CD4-positive, alpha-beta T cell (primary cell): ENCODE results near the gene TIPARP. TPM values are rescaled to one million over a fixed set of nuclear protein-coding genes. Genes with fewer than 3 reads are reported as not detected.
"Not testable (repeated sequence)": the region's sequence is repeated elsewhere in the genome, so short reads cannot be mapped to it uniquely, and the experiment has no call there.

Source experiments
- ATAC-seq: fragments of 200-7000 bp; cut with Tn5 transposase; one replicate; pipeline ENCODE4 v1.10.0; 2022; ENCODE audit warnings: mild to moderate bottlenecking; ENCODE audit not compliant: poor library complexity
- CTCF ChIA-PET: fragments of 350-600 bp; sonication (Branson Sonifier 250); formaldehyde crosslinking; loops from one replicate; lab custom pipeline; 2021; ENCODE audit warnings: antibody characterized with exemption, inconsistent platforms; lab: Charles Lee
- POLR2A ChIA-PET: fragments of 350-600 bp; sonication (Branson Sonifier 250); formaldehyde crosslinking; loops from one replicate; lab custom pipeline; 2021; ENCODE audit warnings: antibody characterized with exemption, inconsistent platforms; lab: Charles Lee
- DNase-seq, 14 experiments: peaks; one replicate each; pipeline ENCODE4 v3.0.0-alpha.2; 2013 to 2020; ENCODE audit warnings: mixed read lengths in 2 of 14
- H3K27ac ChIP-seq, 2 donors: one replicate each; pipeline versions ENCODE4 v1.5.1 to v1.7.0; 2013; ENCODE audit warnings: low read length in 2 of 2, low read depth in 1 of 2, mild to moderate bottlenecking in 1 of 2
- H3K27me3 ChIP-seq, 2 experiments: 1 replicate in 1 of 2; 2 replicates in 1 of 2; pipeline versions ENCODE4 v1.6.1 to v1.7.0; 2013; ENCODE audit warnings: low read length in 2 of 2, control low read depth in 1 of 2, mild to moderate bottlenecking in 1 of 2, moderate library complexity in 1 of 2; ENCODE audit not compliant: insufficient read depth in 2 of 2, control insufficient read depth in 1 of 2
- H3K36me3 ChIP-seq: one replicate; pipeline ENCODE4 v1.6.1; 2013; ENCODE audit warnings: low read length, control low read depth; ENCODE audit not compliant: insufficient read depth
- H3K4me1 ChIP-seq: one replicate; pipeline ENCODE4 v1.6.1; 2013; ENCODE audit warnings: low read length, control low read depth; ENCODE audit not compliant: insufficient read depth
- H3K4me3 ChIP-seq: one replicate; pipeline ENCODE4 v1.5.1; 2013; ENCODE audit warnings: mild to moderate bottlenecking, low read length, moderate library complexity
- H3K9me3 ChIP-seq, 2 experiments: 1 replicate in 1 of 2; 2 replicates in 1 of 2; pipeline versions ENCODE4 v1.6.1 to v1.7.0; 2013; ENCODE audit warnings: low read length in 2 of 2, mild to moderate bottlenecking in 2 of 2, control low read depth in 1 of 2, moderate library complexity in 1 of 2; ENCODE audit not compliant: control insufficient read depth in 1 of 2, insufficient read depth in 1 of 2
- H3K27ac Mint-ChIP-seq: one replicate; pipeline ENCODE4 v1.8.0; 2020; ENCODE audit warnings: mixed read lengths
- H3K27me3 Mint-ChIP-seq: one replicate; pipeline ENCODE4 v1.8.0; 2021; ENCODE audit warnings: mixed read lengths
- H3K36me3 Mint-ChIP-seq: one replicate; pipeline ENCODE4 v1.8.0; 2021; ENCODE audit warnings: low read depth, mixed read lengths
- H3K4me1 Mint-ChIP-seq: one replicate; pipeline ENCODE4 v1.8.0; 2021; ENCODE audit warnings: low read depth, mixed read lengths
- H3K4me3 Mint-ChIP-seq: one replicate; pipeline ENCODE4 v1.8.0; 2020; ENCODE audit warnings: mild to moderate bottlenecking, mixed read lengths
- H3K9me3 Mint-ChIP-seq: one replicate; pipeline ENCODE4 v1.8.0; 2020; ENCODE audit warnings: mixed read lengths
- intact Hi-C, 2 experiments: fragments of 100-400 bp; cut with DNase I in 1 of 2; cut with micrococcal nuclease in 1 of 2; formaldehyde crosslinking; loops; one replicate each; pipeline versions ENCODE4 v1.15.1 to v1.9.0; 2023 to 2025; cut with DNase I, micrococcal nuclease
- total RNA-seq, 174 experiments: library from RNA in 2 of 174; stranded (reverse) in 2 of 174; gene quantifications; one replicate each; pipeline ENCODE4 v1.2.3 and lab custom pipeline; 2021 to 2026
- TF ChIP-seq, protein P1 (sequence below): fragments of 200-600 bp; IDR thresholded peaks from one replicate; pipeline ENCODE4 v1.8.0; 2022; ENCODE audit warnings: antibody characterized with exemption, mild to moderate bottlenecking

The TIPARP gene
- total RNA-seq, 2 experiments from 2014 or later, result 158 to 166 TPM

DNA sequence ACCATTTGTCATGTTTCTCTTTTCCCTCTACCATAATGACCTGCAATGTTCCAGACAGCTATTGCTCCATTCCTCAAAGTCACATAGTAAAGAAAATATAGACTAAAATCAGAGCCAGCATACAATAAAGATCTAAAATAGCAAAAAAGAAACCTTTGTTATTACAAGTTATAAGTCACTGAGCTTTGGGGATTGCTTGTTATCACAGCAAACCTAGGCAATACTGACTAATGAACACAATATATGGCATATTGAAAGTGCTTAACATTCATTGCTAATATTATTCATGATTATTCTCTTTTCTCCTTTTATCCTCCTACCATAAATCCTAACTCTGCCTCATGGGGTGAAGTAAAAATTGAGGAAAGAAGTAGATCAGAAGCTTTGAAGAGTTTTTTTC is 27.4 kb upstream of the TIPARP start:
- peaks cover 18% of the 10 kb centered on the region for H3K4me1 Mint-ChIP-seq
- POLR2A ChIA-PET, result no interaction called here
- intact Hi-C loops, result no loop called here

DNA sequence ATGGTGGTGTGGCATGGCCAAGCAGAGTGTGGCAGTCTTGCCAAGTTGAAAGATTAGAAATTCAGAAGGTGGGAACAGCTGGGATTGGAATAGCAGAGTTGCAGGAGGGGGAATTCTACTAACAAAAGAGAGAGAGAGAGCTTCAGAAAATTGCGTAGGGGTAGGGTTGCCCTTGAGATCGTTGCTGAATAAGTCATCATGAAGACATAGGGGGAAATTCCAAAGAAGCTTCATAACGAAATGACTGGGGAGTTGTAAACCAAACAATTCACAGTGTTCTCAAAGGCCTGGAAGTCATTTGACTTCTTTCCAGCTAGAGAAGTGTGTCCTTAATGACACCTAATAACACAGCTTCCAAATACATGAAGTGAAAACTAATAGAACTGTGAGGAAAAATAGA is 26.3 kb upstream of the TIPARP start:
- no peak for DNase-seq
- no peak overlapping the region for H3K4me3 ChIP-seq
- H3K36me3 Mint-ChIP-seq, result no peaks in the 10 kb centered on the region
- H3K4me3 Mint-ChIP-seq, result no peak overlapping the region
- peaks cover 12% of the 10 kb centered on the region for H3K4me1 Mint-ChIP-seq
- intact Hi-C loops, result no loop called here
- CTCF ChIA-PET, result no interaction called here
- H3K27me3 Mint-ChIP-seq, result peaks cover 4% of the 10 kb centered on the region
- ATAC-seq, result no peak
- H3K9me3 Mint-ChIP-seq, result no peaks in the 10 kb centered on the region
- H3K9me3 ChIP-seq, result no peaks in the 10 kb centered on the region
- TF ChIP-seq, protein P1, sequence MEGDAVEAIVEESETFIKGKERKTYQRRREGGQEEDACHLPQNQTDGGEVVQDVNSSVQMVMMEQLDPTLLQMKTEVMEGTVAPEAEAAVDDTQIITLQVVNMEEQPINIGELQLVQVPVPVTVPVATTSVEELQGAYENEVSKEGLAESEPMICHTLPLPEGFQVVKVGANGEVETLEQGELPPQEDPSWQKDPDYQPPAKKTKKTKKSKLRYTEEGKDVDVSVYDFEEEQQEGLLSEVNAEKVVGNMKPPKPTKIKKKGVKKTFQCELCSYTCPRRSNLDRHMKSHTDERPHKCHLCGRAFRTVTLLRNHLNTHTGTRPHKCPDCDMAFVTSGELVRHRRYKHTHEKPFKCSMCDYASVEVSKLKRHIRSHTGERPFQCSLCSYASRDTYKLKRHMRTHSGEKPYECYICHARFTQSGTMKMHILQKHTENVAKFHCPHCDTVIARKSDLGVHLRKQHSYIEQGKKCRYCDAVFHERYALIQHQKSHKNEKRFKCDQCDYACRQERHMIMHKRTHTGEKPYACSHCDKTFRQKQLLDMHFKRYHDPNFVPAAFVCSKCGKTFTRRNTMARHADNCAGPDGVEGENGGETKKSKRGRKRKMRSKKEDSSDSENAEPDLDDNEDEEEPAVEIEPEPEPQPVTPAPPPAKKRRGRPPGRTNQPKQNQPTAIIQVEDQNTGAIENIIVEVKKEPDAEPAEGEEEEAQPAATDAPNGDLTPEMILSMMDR, result no peak
- H3K27me3 ChIP-seq, result no peaks in the 10 kb centered on the region
- H3K27ac ChIP-seq, result no peak overlapping the region
- H3K36me3 ChIP-seq, result no peaks in the 10 kb centered on the region
- no peak overlapping the region for H3K27ac Mint-ChIP-seq
- H3K4me1 ChIP-seq, result peaks cover 11% of the 10 kb centered on the region
- POLR2A ChIA-PET, result interaction anchor here (0.9 kb wide), 1 partner anchor 26 kb away, joined by 3 read pairs; no protein-coding TSS in a partner anchor

More for the DNA sequence above, 27.4 kb upstream of the TIPARP start:
- Mint-ChIP-seq H3K4me3 (no peak overlapping the region), H3K9me3 (no peaks in the 10 kb centered on the region), H3K27ac (no peak overlapping the region), H3K36me3 (no peaks in the 10 kb centered on the region), H3K27me3 (peaks cover 4% of the 10 kb centered on the region)
- ATAC-seq (no peak), DNase-seq (no peak)
- Histone ChIP-seq H3K36me3 (no peaks in the 10 kb centered on the region), H3K27ac (no peak overlapping the region), H3K9me3 (no peaks in the 10 kb centered on the region), H3K4me1 (peaks cover 16% of the 10 kb centered on the region), H3K4me3 (no peak overlapping the region), H3K27me3 (no peaks in the 10 kb centered on the region)
- TF ChIP-seq, protein P1, result no peak
- CTCF ChIA-PET, result no interaction called here

DNA sequence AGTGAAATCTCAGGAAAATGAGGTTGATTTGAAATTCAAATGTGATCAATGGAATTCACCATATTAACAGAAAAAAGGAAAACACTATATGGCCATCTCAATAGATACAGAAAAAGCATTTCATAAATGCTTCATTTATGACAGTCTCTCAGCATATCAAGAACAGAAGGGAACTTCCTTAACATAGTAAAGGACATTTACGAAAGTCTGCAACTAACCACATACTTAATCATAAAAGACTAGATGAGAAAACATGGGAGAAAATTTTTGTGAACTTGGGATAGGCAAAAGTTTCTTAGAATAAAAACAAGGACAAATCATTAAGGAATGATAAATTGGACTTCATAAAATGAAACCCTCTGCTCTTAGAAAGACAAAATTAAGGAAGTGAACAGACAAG is 24.7 kb upstream of the TIPARP start:
- no peak overlapping the region for H3K4me3 Mint-ChIP-seq
- H3K4me1 Mint-ChIP-seq, result no peaks in the 10 kb centered on the region
- ATAC-seq (no peak), DNase-seq (no peak)
- H3K36me3 ChIP-seq, result no peaks in the 10 kb centered on the region
- no peaks in the 10 kb centered on the region for H3K4me1 ChIP-seq
- no peak overlapping the region for H3K27ac ChIP-seq
- H3K36me3 Mint-ChIP-seq, result no peaks in the 10 kb centered on the region
- no peaks in the 10 kb centered on the region for H3K9me3 Mint-ChIP-seq
- intact Hi-C loops, result no loop called here
- H3K27me3 Mint-ChIP-seq, result peaks cover 4% of the 10 kb centered on the region
- TF ChIP-seq, protein P1, result no peak
- CTCF ChIA-PET, result no interaction called here
- H3K27me3 ChIP-seq, result no peaks in the 10 kb centered on the region
- no peak overlapping the region for H3K4me3 ChIP-seq
- H3K27ac Mint-ChIP-seq, result no peak overlapping the region
- POLR2A ChIA-PET, result no interaction called here
- H3K9me3 ChIP-seq, result no peaks in the 10 kb centered on the region

DNA sequence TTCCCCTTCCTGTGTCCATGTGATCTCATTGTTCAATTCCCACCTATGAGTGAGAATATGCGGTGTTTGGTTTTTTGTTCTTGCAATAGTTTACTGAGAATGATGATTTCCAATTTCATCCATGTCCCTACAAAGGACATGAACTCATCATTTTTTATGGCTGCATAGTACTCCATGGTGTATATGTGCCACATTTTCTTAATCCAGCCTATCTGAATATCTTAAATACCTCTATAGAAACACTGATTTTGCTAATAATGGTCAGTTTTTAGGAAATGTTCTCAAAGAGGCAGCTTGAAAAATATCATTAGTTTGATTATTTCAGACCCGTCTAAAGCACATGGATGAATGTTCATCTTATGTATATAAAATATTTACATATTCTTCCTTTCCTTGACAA is 21.7 kb upstream of the TIPARP start:
- H3K4me1 ChIP-seq, intact Hi-C loops, H3K4me1 Mint-ChIP-seq, H3K27ac Mint-ChIP-seq, DNase-seq, H3K27ac ChIP-seq, H3K9me3 Mint-ChIP-seq, H3K27me3 Mint-ChIP-seq, H3K36me3 Mint-ChIP-seq, H3K4me3 Mint-ChIP-seq, H3K27me3 ChIP-seq, H3K4me3 ChIP-seq, H3K36me3 ChIP-seq, H3K9me3 ChIP-seq, ATAC-seq: not testable (repeated sequence)
- CTCF ChIA-PET, result interaction anchor here (1.1 kb wide), 1 partner anchor 12 kb away, joined by 3 read pairs; no protein-coding TSS in a partner anchor
- POLR2A ChIA-PET, result interaction anchor here (1.0 to 1.1 kb wide), 2 partner anchors 22 to 98 kb away, joined by 3 read pairs; partner anchors contain the start of genes SSR3 and TIPARP
